ENCODE data around the gene OSBPL5.

OSBPL5 gene

GRCh38 chr11:3204141-3205015 lies 39.3 kb upstream of the OSBPL5 start:
- H3K27me3 ChIP-seq (ENCODE audit: control insufficient read depth in 5 of 5, insufficient read depth in 4 of 5, low read length in 5 of 5): peaks cover 20 to 44% (median 41%) of the 10 kb centered on the region in 5 donors

GRCh38 chr11:3203221-3204043 lies 38.3 kb upstream of the OSBPL5 start:
- Histone ChIP-seq H3K27ac (ENCODE audit: low read depth, low read length) (no peak overlapping the region), H3K4me1 (ENCODE audit: control insufficient read depth in 5 of 5, insufficient read depth in 5 of 5, low read length in 5 of 5) (peaks cover 3 to 23% (median 14%) of the 10 kb centered on the region in 5 donors), H3K9ac (ENCODE audit: low read length in 5 of 5) (no peak overlapping the region), H3K27me3 (ENCODE audit: control insufficient read depth in 5 of 5, insufficient read depth in 4 of 5, low read length in 5 of 5) (peaks cover 20 to 47% (median 42%) of the 10 kb centered on the region in 5 donors), H3K9me3 (ENCODE audit: control insufficient read depth in 5 of 5, low read length in 5 of 5) (no peaks in the 10 kb centered on the region), H3K36me3 (ENCODE audit: control insufficient read depth in 5 of 5, insufficient read depth in 5 of 5, low read length in 5 of 5) (no peaks in the 10 kb centered on the region), H3K4me3 (ENCODE audit: low read depth in 1 of 5, low read length in 5 of 5) (no peak overlapping the region)

More at GRCh38 chr11:3204141-3205015, 39.3 kb upstream of the OSBPL5 start:
- Histone ChIP-seq H3K9ac (ENCODE audit: low read length in 5 of 5) (no peak overlapping the region), H3K9me3 (ENCODE audit: control insufficient read depth in 5 of 5, low read length in 5 of 5) (no peaks in the 10 kb centered on the region), H3K27ac (ENCODE audit: low read depth, low read length) (no peak overlapping the region), H3K4me3 (ENCODE audit: low read depth in 1 of 5, low read length in 5 of 5) (no peak overlapping the region), H3K4me1 (ENCODE audit: control insufficient read depth in 5 of 5, insufficient read depth in 5 of 5, low read length in 5 of 5) (peaks cover 3 to 23% (median 14%) of the 10 kb centered on the region in 5 donors), H3K36me3 (ENCODE audit: control insufficient read depth in 5 of 5, insufficient read depth in 5 of 5, low read length in 5 of 5) (no peaks in the 10 kb centered on the region)

DNA sequence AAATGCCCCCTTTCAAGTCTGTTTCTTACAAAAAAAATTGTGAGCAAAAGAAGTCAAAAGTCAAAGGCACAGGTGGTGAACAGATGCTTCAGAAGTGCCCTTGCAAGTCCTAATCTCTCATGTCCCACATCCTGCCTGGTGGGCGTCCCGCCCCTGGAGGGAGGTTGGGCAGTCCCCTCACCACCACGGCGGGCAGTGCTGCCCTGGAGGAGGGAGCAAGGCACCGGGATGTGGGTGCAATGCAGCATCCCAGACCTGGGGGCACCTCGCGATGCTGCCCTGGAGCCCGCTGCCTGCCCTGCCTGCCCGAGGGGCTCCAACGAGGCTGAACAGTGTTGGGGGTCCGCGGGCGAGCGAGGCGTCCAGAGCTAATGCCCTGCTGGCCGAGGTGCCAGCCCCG lies 37.6 kb upstream of the OSBPL5 start:
- H3K9ac ChIP-seq (ENCODE audit: low read length in 5 of 5): no peak overlapping the region
- no peaks in the 10 kb centered on the region for H3K9me3 ChIP-seq (ENCODE audit: control insufficient read depth in 5 of 5, low read length in 5 of 5)
- H3K4me1 ChIP-seq (ENCODE audit: control insufficient read depth in 5 of 5, insufficient read depth in 5 of 5, low read length in 5 of 5): peaks cover 3 to 23% (median 14%) of the 10 kb centered on the region in 5 donors
- H3K4me3 ChIP-seq (ENCODE audit: low read depth in 1 of 5, low read length in 5 of 5): no peak overlapping the region
- H3K36me3 ChIP-seq (ENCODE audit: control insufficient read depth in 5 of 5, insufficient read depth in 5 of 5, low read length in 5 of 5): no peaks in the 10 kb centered on the region
- no peak overlapping the region for H3K27ac ChIP-seq (ENCODE audit: low read depth, low read length)
- H3K27me3 ChIP-seq (ENCODE audit: control insufficient read depth in 5 of 5, insufficient read depth in 4 of 5, low read length in 5 of 5): peaks cover 20 to 48% (median 44%) of the 10 kb centered on the region in 5 donors

DNA sequence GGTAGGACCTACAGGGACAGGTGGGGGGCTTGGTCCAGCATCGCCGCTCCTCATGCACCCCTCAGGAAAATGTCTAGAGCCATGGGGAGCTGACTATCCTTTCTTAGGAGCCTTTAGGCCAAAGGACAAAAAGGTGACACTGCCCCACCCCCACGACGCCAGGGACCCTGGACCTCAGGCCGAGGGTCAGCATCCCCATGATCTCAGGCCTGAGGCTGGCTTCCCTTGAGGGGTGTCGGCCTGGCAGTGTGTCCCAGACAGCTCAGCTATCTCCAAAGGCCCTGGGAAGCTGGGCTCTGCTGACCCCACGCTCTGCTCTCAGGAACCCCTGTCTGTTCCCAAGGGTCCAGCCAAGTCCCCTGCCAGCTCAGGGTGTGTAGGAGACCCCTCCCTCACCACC lies 37.2 kb upstream of the OSBPL5 start:
- Histone ChIP-seq H3K27ac (ENCODE audit: low read depth, low read length) (no peak overlapping the region), H3K9ac (ENCODE audit: low read length in 5 of 5) (no peak overlapping the region), H3K4me3 (ENCODE audit: low read depth in 1 of 5, low read length in 5 of 5) (no peak overlapping the region), H3K27me3 (ENCODE audit: control insufficient read depth in 5 of 5, insufficient read depth in 4 of 5, low read length in 5 of 5) (peaks cover 20 to 48% (median 47%) of the 10 kb centered on the region in 5 donors), H3K36me3 (ENCODE audit: control insufficient read depth in 5 of 5, insufficient read depth in 5 of 5, low read length in 5 of 5) (no peaks in the 10 kb centered on the region), H3K4me1 (ENCODE audit: control insufficient read depth in 5 of 5, insufficient read depth in 5 of 5, low read length in 5 of 5) (peaks cover 3 to 23% (median 14%) of the 10 kb centered on the region in 5 donors), H3K9me3 (ENCODE audit: control insufficient read depth in 5 of 5, low read length in 5 of 5) (no peaks in the 10 kb centered on the region)

GRCh38 chr11:3201677-3202181 lies 36.6 kb upstream of the OSBPL5 start:
- Histone ChIP-seq H3K27ac (ENCODE audit: low read depth, low read length) (no peak overlapping the region), H3K9ac (ENCODE audit: low read length in 5 of 5) (no peak overlapping the region), H3K36me3 (ENCODE audit: control insufficient read depth in 5 of 5, insufficient read depth in 5 of 5, low read length in 5 of 5) (no peaks in the 10 kb centered on the region), H3K27me3 (ENCODE audit: control insufficient read depth in 5 of 5, insufficient read depth in 4 of 5, low read length in 5 of 5) (peaks cover 20 to 53% (median 47%) of the 10 kb centered on the region in 5 donors), H3K9me3 (ENCODE audit: control insufficient read depth in 5 of 5, low read length in 5 of 5) (no peaks in the 10 kb centered on the region), H3K4me3 (ENCODE audit: low read depth in 1 of 5, low read length in 5 of 5) (no peak overlapping the region), H3K4me1 (ENCODE audit: control insufficient read depth in 5 of 5, insufficient read depth in 5 of 5, low read length in 5 of 5) (peaks cover 3 to 23% (median 14%) of the 10 kb centered on the region in 5 donors)

DNA sequence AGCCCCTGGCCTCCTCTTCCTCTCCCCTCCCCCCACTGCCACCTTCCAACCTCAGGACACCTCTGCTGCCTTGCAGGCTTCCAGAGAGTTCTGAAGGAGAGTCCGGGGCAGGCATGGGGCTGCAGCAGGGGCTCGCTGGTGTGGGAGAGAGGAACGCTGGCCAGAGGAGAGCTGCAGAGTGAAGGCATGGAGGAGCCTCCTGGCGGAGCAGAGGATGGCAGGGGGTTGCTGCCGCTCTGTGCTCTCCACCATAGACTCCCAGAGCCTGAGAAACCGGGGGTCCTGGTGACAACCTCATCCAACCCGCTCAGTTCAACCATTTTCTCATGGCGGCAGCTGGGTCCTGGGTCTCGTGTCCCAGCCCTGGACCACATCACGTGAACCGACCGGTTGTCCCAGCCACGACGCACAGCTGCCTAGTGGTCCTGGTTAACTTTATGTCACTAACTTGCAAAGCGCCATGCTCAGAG lies 36.0 kb upstream of the OSBPL5 start:
- Histone ChIP-seq H3K27ac (ENCODE audit: low read depth, low read length) (no peak overlapping the region), H3K27me3 (ENCODE audit: control insufficient read depth in 5 of 5, insufficient read depth in 4 of 5, low read length in 5 of 5) (peaks cover 20 to 57% (median 47%) of the 10 kb centered on the region in 5 donors), H3K9ac (ENCODE audit: low read length in 5 of 5) (no peak overlapping the region), H3K4me3 (ENCODE audit: low read depth in 1 of 5, low read length in 5 of 5) (no peak overlapping the region), H3K4me1 (ENCODE audit: control insufficient read depth in 5 of 5, insufficient read depth in 5 of 5, low read length in 5 of 5) (peaks cover 3 to 23% (median 14%) of the 10 kb centered on the region in 5 donors), H3K9me3 (ENCODE audit: control insufficient read depth in 5 of 5, low read length in 5 of 5) (no peaks in the 10 kb centered on the region), H3K36me3 (ENCODE audit: control insufficient read depth in 5 of 5, insufficient read depth in 5 of 5, low read length in 5 of 5) (no peaks in the 10 kb centered on the region)

GRCh38 chr11:3200388-3201111 lies 35.4 kb upstream of the OSBPL5 start:
- Histone ChIP-seq H3K4me3 (ENCODE audit: low read depth in 1 of 5, low read length in 5 of 5) (no peak overlapping the region), H3K4me1 (ENCODE audit: control insufficient read depth in 5 of 5, insufficient read depth in 5 of 5, low read length in 5 of 5) (peaks cover 2 to 18% (median 12%) of the 10 kb centered on the region in 5 donors), H3K27ac (ENCODE audit: low read depth, low read length) (no peak overlapping the region), H3K9me3 (ENCODE audit: control insufficient read depth in 5 of 5, low read length in 5 of 5) (no peaks in the 10 kb centered on the region), H3K36me3 (ENCODE audit: control insufficient read depth in 5 of 5, insufficient read depth in 5 of 5, low read length in 5 of 5) (no peaks in the 10 kb centered on the region), H3K27me3 (ENCODE audit: control insufficient read depth in 5 of 5, insufficient read depth in 4 of 5, low read length in 5 of 5) (peaks cover 20 to 59% (median 47%) of the 10 kb centered on the region in 5 donors), H3K9ac (ENCODE audit: low read length in 5 of 5) (no peak overlapping the region)

DNA sequence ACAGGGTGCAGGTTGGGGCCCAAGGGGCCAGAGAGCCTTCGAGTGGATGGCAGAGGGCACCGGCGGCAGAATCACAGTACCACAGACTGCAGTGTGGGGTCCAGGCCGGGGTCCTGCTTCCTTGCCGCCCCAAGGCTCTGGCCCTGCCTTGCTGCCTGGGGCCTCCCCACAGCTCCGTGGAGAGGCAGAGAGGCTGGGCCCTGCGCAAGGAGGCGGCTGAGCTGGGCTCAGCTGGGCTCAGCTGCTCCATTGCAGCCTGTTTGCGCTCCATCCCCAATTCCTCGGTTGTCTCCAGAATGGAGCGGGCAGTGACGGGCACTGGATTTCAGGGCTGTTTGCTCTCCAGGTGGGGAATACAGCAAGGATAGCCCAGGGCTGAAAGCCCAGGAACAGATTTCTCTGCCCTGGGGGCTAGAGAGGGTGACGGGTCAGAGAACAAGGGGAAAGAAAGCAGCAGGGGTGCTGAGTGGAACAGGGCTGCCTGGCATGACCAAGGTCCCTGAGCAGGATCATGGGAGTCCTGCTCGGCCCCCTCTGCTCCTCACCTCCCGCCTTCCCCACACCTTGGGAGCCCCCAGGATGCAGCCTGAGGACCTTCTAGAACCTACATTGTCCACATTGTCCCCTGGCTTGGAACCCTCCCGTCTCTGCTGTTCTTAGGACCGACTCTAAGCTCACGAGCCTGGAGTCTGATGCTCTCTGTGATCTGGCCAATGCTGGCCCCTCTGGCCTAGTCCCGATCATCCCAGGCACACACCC lies 34.6 kb upstream of the OSBPL5 start:
- no peak overlapping the region for H3K9ac ChIP-seq (ENCODE audit: low read length in 5 of 5)
- no peaks in the 10 kb centered on the region for H3K36me3 ChIP-seq (ENCODE audit: control insufficient read depth in 5 of 5, insufficient read depth in 5 of 5, low read length in 5 of 5)
- H3K27ac ChIP-seq (ENCODE audit: low read depth, low read length): no peak overlapping the region
- peaks cover 20 to 59% (median 45%) of the 10 kb centered on the region in 5 donors for H3K27me3 ChIP-seq (ENCODE audit: control insufficient read depth in 5 of 5, insufficient read depth in 4 of 5, low read length in 5 of 5)
- peaks cover 0 to 14% (median 8%) of the 10 kb centered on the region in 5 donors for H3K4me1 ChIP-seq (ENCODE audit: control insufficient read depth in 5 of 5, insufficient read depth in 5 of 5, low read length in 5 of 5)
- H3K4me3 ChIP-seq (ENCODE audit: low read depth in 1 of 5, low read length in 5 of 5): no peak overlapping the region
- no peaks in the 10 kb centered on the region for H3K9me3 ChIP-seq (ENCODE audit: control insufficient read depth in 5 of 5, low read length in 5 of 5)

DNA sequence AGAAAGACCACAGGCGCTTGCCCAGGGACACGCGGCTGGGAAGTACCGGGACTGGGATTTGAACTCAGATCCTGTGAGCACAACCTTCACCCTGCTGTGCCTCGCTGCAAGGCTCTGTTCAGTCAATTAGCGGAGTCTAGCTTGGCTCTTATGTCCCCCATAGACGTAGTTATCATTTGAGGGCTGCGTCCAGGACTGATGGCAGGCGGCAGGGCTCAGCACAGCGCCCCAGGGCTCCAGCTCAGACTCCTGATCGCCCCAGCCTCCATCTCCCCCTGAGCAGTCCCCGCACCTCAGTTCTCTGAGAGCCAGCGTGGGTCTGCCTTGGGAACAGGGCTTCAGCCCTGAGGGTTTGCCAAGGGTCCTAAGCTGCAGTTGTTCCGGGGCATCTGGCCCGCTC lies 33.7 kb upstream of the OSBPL5 start:
- Histone ChIP-seq H3K4me3 (ENCODE audit: low read depth in 1 of 5, low read length in 5 of 5) (no peak overlapping the region), H3K4me1 (ENCODE audit: control insufficient read depth in 5 of 5, insufficient read depth in 5 of 5, low read length in 5 of 5) (peaks cover 0 to 14% (median 7%) of the 10 kb centered on the region in 5 donors), H3K27me3 (ENCODE audit: control insufficient read depth in 5 of 5, insufficient read depth in 4 of 5, low read length in 5 of 5) (peaks cover 17 to 58% (median 45%) of the 10 kb centered on the region in 5 donors), H3K9me3 (ENCODE audit: control insufficient read depth in 5 of 5, low read length in 5 of 5) (no peaks in the 10 kb centered on the region), H3K9ac (ENCODE audit: low read length in 5 of 5) (no peak overlapping the region), H3K27ac (ENCODE audit: low read depth, low read length) (no peak overlapping the region), H3K36me3 (ENCODE audit: control insufficient read depth in 5 of 5, insufficient read depth in 5 of 5, low read length in 5 of 5) (no peaks in the 10 kb centered on the region)

Data from subcutaneous abdominal adipose tissue (tissue), 5 donors.